ENCODE data around the gene KCTD16.

GRCh38 chr5:144336191-144336961 lies 165.7 kb downstream of the KCTD16 start:
- TF ChIP-seq CTCF (IDR thresholded peaks at IDR 0.05) (no peak), ZFX (IDR thresholded peaks at IDR 0.05; ENCODE audit: borderline replicate concordance) (no peak)
